ENCODE results near the gene HECTD3.

The HECTD3 gene

DNA sequence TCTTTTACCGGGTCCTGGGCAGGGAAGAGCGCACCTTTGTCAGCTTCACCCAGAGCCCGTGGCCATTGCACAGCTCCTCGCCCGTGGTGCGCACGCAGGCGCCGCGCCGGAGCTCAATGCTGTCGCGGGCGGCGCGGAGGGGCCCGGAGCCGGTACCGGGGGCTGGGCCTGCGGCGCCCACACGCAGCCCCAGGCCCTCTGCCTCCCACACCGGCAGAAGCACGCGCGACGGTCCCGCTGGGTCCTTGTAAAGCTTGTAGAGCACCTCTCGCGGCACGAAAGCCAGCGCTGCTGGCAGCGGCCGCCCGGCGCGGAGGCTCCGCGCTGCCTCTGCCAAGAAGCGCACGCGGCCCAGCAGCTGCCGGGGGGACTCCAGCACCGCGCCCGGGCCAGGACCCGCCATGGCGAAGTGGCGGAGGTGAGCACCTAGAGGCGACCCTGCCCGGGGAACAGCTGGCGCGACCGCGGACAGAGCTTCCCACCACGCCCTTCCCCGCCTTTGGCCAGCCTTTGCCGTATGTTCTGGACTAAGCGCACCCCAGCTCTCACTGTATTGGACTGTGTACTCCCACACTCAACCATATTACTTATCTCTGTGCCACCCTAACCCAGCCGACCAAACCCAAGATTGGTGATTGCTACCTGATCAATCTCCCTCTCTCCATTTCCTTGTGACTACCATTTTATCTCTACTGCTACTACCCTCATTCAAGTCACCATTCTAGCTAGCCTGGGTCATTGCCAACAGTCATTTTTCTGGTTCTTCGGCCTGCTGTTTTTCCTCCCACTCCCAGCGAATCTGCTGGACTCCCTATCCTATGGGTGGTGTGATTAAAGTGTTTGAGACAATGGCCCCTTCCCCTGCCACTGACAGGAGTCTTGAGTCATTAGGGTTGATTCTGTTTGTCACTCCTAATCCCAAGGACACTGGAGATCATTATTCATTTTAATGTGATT is at the start of gene HECTD3:
Gene HECTD3 (minus strand): TSS at position 470 of the 957 bp plus-strand sequence. CDS start 67 bp downstream, at position 403.
- TF ChIP-seq, protein P1, sequence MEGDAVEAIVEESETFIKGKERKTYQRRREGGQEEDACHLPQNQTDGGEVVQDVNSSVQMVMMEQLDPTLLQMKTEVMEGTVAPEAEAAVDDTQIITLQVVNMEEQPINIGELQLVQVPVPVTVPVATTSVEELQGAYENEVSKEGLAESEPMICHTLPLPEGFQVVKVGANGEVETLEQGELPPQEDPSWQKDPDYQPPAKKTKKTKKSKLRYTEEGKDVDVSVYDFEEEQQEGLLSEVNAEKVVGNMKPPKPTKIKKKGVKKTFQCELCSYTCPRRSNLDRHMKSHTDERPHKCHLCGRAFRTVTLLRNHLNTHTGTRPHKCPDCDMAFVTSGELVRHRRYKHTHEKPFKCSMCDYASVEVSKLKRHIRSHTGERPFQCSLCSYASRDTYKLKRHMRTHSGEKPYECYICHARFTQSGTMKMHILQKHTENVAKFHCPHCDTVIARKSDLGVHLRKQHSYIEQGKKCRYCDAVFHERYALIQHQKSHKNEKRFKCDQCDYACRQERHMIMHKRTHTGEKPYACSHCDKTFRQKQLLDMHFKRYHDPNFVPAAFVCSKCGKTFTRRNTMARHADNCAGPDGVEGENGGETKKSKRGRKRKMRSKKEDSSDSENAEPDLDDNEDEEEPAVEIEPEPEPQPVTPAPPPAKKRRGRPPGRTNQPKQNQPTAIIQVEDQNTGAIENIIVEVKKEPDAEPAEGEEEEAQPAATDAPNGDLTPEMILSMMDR (IDR thresholded peaks at IDR 0.05; ENCODE audit: low read depth, low read length, missing control alignments) = no peak
- peak; percentile 65 for DNase-seq (ENCODE audit: low read depth)
- peak within 1 kb of the TSS; percentile 93 for H3K4me3 ChIP-seq (ENCODE audit: low read depth, low read length)

DNA sequence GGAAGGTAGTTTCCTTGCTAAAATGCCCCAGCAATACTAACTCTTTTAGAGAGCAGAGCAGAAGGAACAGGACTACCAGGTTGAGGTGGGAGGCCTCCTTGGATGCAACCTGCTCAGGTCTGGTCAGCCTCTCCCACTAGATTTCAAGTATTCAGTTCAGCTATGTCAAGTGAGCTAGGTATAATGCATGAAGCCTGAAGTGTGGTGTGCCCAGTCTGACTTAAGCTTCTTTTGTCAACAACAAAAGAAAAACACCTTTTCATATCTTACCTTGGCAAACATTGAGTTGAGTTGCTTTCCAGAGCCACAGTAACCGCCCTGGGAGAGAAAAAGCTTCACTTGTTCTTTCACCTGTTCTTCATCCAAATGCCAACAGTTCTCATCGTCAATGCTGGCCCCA is 48.7 kb upstream of the HECTD3 start:
- TF ChIP-seq, protein P1 (IDR thresholded peaks at IDR 0.05; ENCODE audit: low read depth, low read length, missing control alignments) = no peak
- no peak for DNase-seq (ENCODE audit: low read depth)
- H3K4me3 ChIP-seq (ENCODE audit: low read depth, low read length) = no peak overlapping the region

DNA sequence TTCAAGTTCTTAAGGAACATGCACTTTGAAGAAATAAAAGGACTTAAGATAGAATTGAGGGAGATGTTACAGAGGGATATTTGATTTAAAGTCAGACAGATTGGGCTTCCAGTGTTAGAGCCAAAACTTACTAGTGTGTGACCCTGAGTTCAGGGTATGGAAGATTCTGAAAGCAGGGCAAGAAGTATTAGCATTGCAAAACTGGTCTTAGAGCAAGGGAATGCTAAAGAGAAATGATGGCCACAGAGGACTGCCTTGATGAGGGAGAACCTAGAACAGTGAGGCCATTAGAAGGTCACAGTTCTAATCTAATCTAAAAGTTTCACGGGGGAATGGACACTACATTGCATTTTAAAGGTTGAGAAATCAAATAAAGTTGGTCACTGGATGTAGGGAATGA is 46.4 kb upstream of the HECTD3 start:
- TF ChIP-seq, protein P1 (IDR thresholded peaks at IDR 0.05; ENCODE audit: low read depth, low read length, missing control alignments) = no peak
- no peak for DNase-seq (ENCODE audit: low read depth)
- no peak overlapping the region for H3K4me3 ChIP-seq (ENCODE audit: low read depth, low read length)

DNA sequence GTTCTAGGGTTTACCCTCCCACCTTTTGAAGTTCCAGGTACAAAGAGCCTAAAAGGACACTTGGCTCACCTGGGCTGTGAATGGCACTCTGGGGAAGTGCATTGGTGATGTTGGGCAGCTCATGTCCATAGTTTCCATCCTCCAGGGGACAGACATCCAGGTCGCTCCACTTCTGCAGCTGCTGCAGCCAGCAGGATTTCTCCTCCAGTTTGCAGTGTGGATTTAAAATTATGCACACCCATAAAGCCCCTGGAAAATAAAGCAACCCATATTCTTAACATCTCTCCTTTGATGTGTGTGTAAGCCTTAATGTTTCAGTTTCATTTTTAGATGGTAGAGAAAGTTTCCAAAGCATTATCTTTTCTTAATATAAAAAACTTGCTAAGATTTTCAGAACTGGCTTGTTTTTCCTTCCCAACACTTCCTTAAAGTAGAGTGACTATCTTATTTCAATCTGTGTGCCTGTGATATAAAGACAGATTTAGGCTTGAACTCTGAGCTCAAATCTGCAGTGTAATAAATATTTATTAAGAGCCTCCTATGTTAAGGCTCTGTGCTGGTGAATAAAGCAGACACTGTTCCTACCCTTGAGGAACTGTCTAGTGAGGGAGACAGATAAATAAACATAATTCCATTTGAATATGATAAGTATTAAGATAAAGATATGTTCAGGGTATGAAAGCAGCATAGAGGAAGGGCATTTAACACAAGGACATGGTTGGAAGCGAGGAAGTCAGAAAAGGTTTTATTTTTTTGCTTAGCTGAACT is 40.1 kb upstream of the HECTD3 start:
- TF ChIP-seq, protein P1 (IDR thresholded peaks at IDR 0.05; ENCODE audit: low read depth, low read length, missing control alignments) = no peak
- H3K4me3 ChIP-seq (ENCODE audit: low read depth, low read length) = no peak overlapping the region

DNA sequence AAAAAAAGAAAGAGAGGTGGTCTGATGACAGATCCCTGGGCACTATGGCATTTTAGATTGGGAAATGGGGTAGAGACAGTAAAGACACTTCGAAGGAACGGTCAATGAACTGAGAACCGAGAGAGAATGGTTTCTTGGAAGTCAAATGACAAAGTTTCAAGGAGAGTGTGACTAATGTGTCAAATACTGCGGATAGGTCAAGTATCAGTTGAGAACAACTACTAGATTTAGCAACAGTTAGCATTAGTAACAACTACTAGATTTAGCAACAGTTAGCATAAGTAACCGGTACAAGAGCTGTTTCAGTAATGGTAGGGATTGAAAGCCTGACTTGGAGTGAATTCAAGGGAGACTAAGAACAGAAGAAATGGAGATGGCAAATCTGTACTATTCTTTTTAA is 35.9 kb upstream of the HECTD3 start:
- DNase-seq (ENCODE audit: low read depth) = no peak
- no peak overlapping the region for H3K4me3 ChIP-seq (ENCODE audit: low read depth, low read length)
- TF ChIP-seq, protein P1 (IDR thresholded peaks at IDR 0.05; ENCODE audit: low read depth, low read length, missing control alignments) = no peak

More for the DNA sequence above, 40.1 kb upstream of the HECTD3 start:
- no peak for DNase-seq (ENCODE audit: low read depth)

DNA sequence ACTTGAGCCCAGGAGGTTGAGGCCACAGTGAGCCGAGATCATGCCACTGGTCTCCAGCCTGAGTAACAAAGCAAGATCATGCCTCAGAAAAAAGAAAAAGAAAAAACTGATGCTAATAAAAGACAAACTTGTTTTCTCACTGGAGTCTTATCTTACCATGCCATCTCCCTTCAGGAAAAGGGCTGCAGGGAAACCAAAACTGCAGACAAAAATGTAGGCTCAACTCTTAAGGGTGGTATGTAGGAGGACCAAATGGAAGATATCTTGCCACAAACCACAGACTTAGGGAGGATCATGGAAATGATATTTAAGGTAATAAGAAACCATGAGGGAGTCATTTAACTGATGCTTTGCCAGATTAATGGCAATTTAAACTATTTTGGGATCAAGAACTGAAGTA is 33.8 kb upstream of the HECTD3 start:
- TF ChIP-seq, protein P1 (IDR thresholded peaks at IDR 0.05; ENCODE audit: low read depth, low read length, missing control alignments) = no peak
- DNase-seq (ENCODE audit: low read depth) = no peak
- H3K4me3 ChIP-seq (ENCODE audit: low read depth, low read length) = no peak overlapping the region

Measured in GM12864 (cell line).